ENCODE measurements around the gene TSPAN4.

Gene TSPAN4

DNA sequence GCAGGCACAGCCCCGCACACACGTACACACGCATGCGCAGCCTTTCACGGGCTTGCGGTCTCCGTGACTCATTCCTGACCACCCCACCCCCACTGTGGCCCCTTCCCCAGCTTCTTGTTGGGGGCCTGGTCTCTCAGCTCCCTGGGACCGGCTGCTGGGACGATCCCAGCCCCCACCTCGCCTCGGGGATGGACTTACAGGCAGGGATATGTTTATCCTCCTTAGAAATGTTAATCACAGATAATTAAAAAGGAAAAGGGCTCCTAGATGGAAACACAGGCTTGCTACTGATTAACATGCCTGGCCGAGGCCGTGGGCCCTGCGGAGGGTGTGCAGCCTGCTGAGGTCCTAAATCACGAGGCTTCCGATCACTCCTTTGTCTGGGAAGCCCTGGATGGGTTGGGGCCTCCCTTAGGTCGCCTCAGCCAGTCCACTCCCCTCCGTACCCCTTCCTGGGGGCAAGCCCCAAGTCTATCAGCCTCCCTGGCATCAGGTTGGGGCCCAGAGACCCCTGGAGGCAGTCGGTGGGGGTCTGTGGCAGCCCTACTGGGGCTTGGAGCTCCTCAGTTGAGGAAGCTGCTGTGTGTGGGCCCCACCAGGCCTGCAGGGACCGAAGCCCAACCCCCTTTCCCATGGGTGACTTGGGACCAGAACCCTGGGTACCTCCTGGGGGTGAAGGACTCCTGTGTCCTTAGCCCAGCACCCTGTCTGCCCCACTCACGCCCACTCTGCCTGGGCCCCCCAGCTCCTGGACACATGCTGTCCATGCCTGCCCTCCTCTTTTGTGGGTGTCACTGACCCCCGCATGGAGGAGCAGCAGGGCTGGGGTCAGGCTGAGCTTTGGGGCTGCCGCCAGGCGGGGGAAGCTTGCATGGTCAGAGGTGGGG lies 20.6 kb downstream of the TSPAN4 start:
- DNase-seq (ENCODE audit: low read depth in 1 of 2, low spot score in 1 of 2), result no peak

DNA sequence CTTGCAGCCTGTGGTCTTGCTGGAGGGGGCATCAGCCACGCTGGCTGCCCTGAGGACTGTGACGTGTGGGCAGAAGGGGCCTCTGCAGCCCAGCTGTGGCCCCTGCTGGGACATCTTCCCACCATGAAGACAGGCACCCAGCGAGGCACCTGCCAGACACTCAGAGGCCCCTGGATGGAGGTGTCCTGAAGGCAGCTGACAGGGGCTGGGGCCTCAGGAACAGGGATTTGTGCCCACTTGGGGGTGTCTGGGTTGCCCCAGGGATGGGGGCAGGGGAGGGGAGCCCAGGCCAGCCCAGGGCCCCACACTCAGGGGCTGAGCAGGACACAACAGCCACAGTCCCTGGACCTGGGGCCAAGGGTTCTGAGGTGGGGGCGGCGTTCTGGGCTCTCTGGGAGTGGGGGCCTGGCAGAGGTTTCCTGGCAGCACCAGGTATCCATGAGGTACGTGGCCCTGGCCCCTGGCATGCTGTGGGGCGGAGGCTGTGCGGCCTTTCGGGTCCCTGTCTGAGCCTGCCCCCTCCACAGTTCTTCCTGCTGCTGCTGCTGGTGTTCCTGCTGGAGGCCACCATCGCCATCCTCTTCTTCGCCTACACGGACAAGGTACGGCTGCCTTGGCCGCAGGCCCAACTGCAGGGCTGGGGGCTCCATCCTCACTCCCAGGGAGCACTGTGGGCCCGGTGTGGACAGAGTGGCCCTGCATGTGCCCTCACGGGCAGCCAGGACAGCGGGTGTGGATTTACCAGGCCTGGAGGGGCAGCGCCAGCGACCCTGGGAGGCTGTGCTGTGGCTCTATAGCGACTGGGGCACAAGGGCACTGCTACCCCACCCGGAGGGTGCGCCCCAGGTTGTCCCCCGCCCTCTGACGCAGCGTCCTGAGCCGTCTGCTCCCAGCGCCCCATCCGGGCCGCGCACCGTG lies 21.5 kb downstream of the TSPAN4 start:
- no peak for DNase-seq (ENCODE audit: low read depth in 1 of 2, low spot score in 1 of 2)

DNA sequence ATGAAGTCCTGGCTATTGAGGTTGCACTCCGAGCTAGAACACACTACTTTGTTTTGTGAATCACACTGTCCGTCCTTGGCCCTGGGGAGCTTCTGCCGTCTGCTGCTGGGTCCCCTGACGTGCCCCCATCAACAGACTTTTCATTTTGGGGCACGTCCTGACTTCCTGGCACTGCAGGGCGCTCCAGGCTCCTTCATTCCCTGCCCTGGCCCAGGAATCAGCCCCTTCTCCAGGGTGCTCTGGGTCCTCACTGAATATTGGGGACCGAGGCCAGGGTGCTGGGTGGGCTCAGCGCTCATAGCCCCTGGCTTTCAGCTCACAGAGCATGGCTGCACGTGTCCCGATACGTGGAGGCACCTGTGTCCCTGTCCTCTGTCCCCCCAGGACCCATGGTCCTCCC lies 22.2 kb downstream of the TSPAN4 start:
- DNase-seq (ENCODE audit: low read depth in 1 of 2, low spot score in 1 of 2), result no peak

GRCh38 chr11:865462-866430 lies 23.1 kb downstream of the TSPAN4 start:
- DNase-seq (ENCODE audit: low read depth in 1 of 2, low spot score in 1 of 2), result no peak

DNA sequence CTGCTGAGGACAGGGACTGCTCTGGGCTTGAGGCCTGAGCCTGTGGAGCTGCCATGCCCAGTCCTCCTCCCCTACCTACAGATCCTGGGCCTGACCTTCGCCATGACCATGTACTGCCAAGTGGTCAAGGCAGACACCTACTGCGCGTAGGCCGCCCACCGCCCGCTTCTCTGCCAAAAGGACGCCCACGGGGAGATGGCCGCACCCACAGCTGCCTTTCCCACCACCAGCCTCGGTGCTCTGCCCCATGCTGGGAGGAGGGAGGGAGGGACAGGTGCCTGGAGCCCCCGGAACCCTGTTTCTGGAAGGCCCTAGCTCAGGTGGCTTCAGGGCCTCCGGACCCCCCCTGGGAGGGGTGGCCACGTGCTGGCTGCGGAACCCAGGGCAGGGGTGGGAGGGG lies 23.8 kb downstream of the TSPAN4 start:
- DNase-seq (ENCODE audit: low read depth in 1 of 2, low spot score in 1 of 2), result no peak

- no peak for DNase-seq (ENCODE audit: low read depth in 1 of 2, low spot score in 1 of 2)
These were observed 25.3 kb downstream of the TSPAN4 start for GRCh38 chr11:867856-868358.

DNA sequence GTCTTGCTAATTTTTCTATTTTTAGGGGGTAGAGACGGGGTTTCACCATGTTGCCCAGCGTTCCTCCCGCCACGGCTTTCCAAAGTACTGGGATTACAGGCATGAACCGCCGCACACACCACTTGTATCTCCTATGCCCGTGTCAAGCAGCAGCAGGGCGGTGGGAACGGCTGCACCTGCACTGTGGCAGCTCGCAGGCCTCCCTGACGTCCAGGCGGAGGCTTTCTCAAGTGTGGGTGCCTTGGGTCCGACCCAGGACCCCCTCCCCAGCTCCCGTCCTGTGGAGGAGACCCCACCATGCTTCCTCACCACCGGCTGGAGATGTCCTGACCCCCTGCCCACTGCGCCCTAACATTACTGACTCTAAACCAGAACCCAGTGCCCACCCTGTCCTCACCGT lies 25.7 kb downstream of the TSPAN4 start:
- no peak for DNase-seq (ENCODE audit: low read depth in 1 of 2, low spot score in 1 of 2)

- DNase-seq (ENCODE audit: low read depth in 1 of 2, low spot score in 1 of 2), result no peak
These were observed 26.1 kb downstream of the TSPAN4 start for GRCh38 chr11:868802-869201.

- DNase-seq (ENCODE audit: low read depth in 1 of 2, low spot score in 1 of 2), result no peak
These were observed 26.9 kb downstream of the TSPAN4 start for GRCh38 chr11:869399-870126.

GRCh38 chr11:870127-870413 lies 27.4 kb downstream of the TSPAN4 start:
- no peak for DNase-seq (ENCODE audit: low read depth in 1 of 2, low spot score in 1 of 2)

DNA sequence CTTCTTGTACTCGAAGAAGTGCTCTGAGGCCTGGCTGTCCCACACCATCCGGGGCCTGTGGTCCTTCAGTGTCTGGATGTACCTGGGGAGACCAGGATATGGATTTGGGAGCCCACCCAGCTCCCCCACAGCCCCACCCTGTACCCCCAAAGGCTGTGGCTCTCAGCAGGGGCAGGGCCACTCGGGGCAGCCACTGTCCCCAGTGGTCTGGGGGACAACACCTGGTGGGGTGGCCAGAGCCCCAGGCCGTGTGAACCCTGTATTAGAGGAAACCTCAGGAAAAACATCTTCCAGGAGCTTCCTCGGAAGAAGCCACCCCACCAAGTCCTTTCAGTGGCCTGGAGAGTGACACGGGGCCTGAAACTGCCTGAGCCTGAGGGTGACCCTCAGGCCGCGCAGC lies 27.8 kb downstream of the TSPAN4 start:
- no peak for DNase-seq (ENCODE audit: low read depth in 1 of 2, low spot score in 1 of 2)

DNA sequence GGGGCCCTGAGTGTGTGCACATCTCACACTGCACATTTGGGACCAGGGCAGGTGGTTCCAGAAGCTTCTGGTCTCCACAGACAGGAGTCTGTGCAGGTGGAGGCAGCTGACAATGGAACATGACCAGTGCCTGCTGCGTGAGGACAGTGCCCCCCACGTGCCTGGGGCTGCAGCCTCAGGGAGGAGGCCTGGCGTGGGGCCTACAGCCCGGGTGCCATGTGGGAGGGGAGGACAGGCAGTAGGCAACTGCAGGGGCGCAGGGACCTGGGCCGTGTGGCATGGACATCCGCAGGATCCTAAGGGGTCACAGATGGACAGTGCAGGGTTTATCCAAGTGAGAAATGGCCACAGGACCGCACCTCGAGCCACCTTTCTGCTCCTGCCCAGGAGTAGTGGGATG lies 28.8 kb downstream of the TSPAN4 start:
- no peak for DNase-seq (ENCODE audit: low read depth in 1 of 2, low spot score in 1 of 2)

DNA sequence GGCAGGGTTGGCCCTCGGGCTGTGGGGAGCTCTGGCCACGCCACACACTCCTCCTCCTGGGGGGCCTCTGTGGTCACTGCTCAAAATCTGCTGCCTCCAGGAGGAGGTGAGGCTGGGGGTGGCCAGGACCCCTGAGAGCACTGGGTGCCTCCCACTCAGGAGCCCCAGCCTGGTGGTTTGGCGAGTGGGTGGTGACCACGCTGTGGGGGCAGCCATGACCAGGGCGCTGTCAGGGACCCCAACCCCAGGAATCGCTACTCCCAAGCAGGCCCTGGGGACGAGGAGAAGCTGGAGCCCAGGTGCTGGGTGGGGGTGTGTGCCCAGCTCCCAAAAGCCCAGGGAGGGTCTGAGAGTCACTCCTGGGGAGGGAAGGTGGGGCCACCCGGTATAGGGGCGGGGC lies 30.1 kb downstream of the TSPAN4 start:
- DNase-seq (ENCODE audit: low read depth in 1 of 2, low spot score in 1 of 2), result no peak

DNA sequence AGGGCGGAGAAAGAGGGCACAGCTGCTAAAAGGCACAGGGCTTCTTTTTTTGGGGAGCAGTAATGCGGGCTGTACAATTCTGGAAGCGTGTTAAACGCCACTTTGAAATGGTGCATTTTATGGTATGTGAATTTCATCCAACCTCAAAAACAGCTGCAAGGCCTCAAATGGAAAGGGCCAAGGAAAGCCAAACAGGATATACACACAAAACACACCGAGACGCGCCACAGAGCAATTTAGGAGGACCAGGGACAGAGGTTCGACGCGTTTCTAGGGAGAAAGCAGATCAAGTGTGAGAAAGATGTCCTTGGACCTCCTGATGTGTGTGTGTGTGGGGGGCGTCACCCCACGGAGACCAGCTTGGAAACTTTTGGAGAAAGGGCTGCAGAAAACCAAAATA lies 31.1 kb downstream of the TSPAN4 start:
- no peak for DNase-seq (ENCODE audit: low read depth in 1 of 2, low spot score in 1 of 2)

GRCh38 chr11:875203-875602 lies 32.6 kb downstream of the TSPAN4 start:
- no peak for DNase-seq (ENCODE audit: low read depth in 1 of 2, low spot score in 1 of 2)

GRCh38 chr11:875769-876301 lies 33.2 kb downstream of the TSPAN4 start:
- no peak for DNase-seq (ENCODE audit: low read depth in 1 of 2, low spot score in 1 of 2)

- DNase-seq (ENCODE audit: low read depth in 1 of 2, low spot score in 1 of 2), result no peak
These were observed 33.9 kb downstream of the TSPAN4 start for GRCh38 chr11:876545-876944.

- DNase-seq (ENCODE audit: low read depth in 1 of 2, low spot score in 1 of 2), result no peak
These were observed 34.9 kb downstream of the TSPAN4 start for GRCh38 chr11:877565-877964.

DNA sequence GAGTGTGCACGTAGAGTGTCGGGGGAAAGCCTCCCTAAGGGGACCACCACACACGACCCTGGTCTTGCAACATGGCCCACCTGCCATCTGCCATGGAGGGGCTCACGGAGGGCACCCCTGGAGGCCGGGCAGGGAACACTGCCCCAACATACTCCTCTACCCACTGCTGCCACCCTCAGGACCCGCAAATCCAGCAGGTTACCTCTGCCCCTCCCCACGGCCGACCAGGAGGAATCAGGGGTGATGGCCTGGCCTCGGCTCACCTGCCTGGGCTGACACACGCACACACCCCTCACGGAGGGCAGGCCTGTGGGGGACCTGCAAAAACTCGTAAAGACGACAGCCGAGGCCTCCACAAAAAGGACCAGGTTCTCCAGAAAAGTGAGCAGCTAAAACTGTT lies 37.8 kb downstream of the TSPAN4 start:
- DNase-seq (ENCODE audit: low read depth in 1 of 2, low spot score in 1 of 2), result no peak

DNA sequence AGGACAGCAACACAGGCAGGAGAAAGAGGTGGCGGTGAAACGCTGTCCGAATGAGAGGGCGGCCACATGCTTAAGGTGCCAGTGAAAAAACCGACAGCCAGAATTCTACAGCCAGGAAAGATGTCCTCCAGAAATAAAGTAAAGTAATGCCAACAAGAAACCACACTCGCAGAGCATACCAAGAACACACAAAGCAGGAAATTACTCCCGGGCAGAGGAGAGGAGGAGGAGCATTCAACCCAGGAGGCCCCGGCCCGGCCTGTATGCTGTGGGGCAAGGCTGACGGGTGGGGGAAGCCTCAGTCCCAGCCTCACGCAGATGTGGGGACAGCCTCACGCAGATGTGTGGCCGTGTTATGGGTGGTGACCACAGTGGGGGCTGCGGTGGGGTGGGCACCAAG lies 39.9 kb downstream of the TSPAN4 start:
- no peak for DNase-seq (ENCODE audit: low read depth in 1 of 2, low spot score in 1 of 2)
